HEK293 (cell line): ENCODE results near the gene ANO3.

Source experiments
- ZNF560 ChIP-seq: fragments of 450-650 bp; formaldehyde crosslinking; IDR thresholded peaks from 2 replicates; pipeline ENCODE4 v1.5.1; 2017; ENCODE audit warnings: missing biosample characterization, missing genetic modification characterization, borderline replicate concordance
- ZNF623 ChIP-seq: fragments of 450-650 bp; formaldehyde crosslinking; IDR thresholded peaks from 2 replicates; pipeline ENCODE4 v1.5.1; 2016; ENCODE audit warnings: missing biosample characterization, missing genetic modification characterization
- TF ChIP-seq, protein P1 (sequence below): fragments of 450-650 bp; formaldehyde crosslinking; IDR thresholded peaks from 2 replicates; pipeline ENCODE4 v1.5.1; 2016; ENCODE audit warnings: missing biosample characterization, missing genetic modification characterization

GRCh38 chr11:26541870-26542269 lies 209.9 kb downstream of the ANO3 start:
- TF ChIP-seq ZNF623 (tag by site-specific recombination) = no peak
- no peak for TF ChIP-seq ZNF560 (tag by site-specific recombination)
- TF ChIP-seq, protein P1, sequence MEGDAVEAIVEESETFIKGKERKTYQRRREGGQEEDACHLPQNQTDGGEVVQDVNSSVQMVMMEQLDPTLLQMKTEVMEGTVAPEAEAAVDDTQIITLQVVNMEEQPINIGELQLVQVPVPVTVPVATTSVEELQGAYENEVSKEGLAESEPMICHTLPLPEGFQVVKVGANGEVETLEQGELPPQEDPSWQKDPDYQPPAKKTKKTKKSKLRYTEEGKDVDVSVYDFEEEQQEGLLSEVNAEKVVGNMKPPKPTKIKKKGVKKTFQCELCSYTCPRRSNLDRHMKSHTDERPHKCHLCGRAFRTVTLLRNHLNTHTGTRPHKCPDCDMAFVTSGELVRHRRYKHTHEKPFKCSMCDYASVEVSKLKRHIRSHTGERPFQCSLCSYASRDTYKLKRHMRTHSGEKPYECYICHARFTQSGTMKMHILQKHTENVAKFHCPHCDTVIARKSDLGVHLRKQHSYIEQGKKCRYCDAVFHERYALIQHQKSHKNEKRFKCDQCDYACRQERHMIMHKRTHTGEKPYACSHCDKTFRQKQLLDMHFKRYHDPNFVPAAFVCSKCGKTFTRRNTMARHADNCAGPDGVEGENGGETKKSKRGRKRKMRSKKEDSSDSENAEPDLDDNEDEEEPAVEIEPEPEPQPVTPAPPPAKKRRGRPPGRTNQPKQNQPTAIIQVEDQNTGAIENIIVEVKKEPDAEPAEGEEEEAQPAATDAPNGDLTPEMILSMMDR = no peak
